GM12801 (cell line): ENCODE data around the gene TIAM1.

ENCODE experiments used
- TF ChIP-seq, protein P1 (sequence below): IDR thresholded peaks from one replicate; pipeline ENCODE4 v1.5.1; 2011; ENCODE audit warnings: control low read depth; ENCODE audit not compliant: insufficient read length; ENCODE audit errors: extremely low read depth

The TIAM1 gene

DNA sequence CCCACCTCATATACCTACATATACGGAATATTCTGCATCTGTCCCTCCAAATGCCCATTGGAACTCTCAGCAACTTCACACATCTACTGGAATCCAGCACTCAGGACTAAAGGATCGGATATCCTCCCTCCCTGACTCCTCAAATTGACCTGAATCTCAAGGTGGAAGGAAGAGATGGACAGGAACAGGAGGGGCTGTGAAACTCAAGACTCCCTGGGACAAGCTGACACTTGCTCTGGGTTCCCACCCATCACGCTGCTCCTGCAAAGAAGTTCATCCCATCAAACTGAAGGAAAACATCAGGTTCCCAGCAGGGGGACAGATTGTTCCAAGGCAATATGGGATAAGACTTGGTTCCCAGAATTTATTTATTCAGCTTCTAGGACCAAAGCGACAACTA is 30.3 kb upstream of the TIAM1 start:
- TF ChIP-seq, protein P1, sequence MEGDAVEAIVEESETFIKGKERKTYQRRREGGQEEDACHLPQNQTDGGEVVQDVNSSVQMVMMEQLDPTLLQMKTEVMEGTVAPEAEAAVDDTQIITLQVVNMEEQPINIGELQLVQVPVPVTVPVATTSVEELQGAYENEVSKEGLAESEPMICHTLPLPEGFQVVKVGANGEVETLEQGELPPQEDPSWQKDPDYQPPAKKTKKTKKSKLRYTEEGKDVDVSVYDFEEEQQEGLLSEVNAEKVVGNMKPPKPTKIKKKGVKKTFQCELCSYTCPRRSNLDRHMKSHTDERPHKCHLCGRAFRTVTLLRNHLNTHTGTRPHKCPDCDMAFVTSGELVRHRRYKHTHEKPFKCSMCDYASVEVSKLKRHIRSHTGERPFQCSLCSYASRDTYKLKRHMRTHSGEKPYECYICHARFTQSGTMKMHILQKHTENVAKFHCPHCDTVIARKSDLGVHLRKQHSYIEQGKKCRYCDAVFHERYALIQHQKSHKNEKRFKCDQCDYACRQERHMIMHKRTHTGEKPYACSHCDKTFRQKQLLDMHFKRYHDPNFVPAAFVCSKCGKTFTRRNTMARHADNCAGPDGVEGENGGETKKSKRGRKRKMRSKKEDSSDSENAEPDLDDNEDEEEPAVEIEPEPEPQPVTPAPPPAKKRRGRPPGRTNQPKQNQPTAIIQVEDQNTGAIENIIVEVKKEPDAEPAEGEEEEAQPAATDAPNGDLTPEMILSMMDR = no peak

DNA sequence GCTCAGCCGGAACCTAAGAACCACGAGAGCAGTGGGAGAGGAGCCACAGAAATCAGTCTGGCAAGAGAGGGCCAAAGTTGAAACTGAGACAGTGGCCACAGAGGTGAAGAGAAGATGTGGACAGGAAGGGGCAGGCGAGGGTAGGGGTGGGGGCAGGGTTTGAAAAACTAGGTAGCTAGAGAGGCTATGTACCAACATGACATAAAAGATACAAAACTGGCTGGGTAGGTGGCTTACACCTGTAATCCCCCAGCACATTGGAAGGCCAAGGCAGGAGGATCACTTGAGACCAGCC is 28.4 kb upstream of the TIAM1 start:
- TF ChIP-seq, protein P1 = no peak

DNA sequence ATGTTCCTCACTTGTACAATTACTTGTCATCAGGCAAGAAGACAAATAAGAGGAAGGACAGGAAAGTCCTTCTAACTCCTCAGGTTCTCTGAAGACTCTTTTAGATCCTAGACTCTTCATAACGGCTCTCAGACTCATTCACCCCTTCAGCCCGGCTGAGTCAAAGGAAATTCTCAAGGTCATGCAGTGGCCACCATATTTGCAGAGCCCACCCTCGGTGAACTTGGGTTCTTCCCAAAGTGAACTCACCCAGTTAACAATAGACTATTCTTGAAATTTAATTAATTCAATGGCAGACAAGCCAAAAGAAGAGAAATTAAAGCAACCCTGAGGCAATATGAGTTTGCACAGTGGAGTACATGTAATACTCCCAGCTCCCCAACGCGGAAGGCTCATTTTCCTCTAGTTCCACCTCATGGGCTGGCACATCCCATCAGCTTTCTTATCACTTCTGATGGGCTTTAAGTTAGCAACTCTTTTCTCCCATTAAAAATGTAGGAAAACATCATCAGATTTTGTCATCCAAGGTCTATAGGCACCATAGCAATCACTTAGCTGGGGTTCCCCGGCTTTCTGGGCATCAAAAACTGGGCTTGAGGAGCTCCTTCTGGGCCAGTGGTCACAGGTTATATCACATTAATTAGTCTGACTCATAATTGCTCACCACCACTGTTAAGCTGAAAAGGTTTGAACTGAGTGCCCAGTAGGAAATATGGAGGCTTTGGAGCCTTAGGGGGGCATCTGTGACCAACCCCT is 27.8 kb upstream of the TIAM1 start:
- TF ChIP-seq, protein P1 = no peak

DNA sequence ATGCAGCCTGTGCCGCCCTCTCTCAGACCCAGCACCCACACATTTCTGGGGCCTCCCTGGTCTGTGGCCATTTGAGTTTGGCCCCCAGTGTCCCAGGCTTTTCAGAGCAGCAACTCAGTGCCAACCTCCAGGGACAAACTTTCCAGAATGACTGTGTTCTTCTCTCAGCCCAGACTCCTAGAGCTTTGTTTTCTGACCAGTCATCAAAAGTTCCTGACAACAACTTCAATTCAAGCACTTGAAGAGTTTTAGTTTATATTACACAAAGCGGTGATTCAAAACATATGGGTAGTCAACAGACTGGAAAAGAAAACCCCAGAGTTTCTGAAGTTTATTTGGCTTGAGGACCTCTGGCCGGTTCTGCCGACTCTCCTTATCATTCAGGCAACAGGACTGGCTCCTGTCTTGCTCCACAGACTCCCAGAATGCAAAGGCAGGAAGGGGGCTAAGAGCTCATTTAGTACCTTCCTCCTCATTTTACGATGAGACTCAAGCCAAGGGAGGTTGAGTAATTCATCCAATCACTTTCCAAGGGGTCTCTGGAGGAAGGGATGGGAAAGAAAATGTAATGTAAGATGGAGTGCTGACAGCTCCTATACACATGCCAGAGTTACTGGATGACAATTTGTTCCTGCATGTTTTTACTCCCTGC is 27.0 kb upstream of the TIAM1 start:
- TF ChIP-seq, protein P1 = no peak

DNA sequence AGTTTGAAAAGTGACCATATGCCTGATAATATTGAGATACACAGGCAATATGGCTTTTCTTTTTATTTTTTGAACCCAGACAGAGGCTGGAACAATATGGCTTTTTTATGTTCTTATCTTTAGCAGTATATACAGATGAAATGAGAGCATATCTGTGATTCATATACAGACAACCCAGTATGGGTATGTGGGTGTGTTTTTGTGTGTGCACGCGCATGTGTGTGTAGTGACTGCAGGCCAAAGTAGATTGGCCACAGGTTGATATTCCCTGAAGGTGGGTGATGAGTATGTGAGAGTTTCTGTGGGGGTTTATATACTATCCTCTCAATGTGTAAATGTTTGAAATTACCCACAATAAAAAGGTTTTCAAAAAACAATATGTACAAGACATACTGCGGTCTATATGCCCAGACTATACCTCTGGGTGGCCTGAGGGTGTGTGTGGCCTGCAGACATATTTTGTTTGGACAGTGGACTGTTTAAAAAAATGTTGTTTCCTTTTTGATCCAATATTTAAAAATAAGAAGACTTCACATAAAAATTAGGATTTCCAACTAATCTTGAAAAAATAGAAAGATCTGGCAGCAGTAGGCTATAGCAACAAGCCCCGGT is 26.3 kb upstream of the TIAM1 start:
- TF ChIP-seq, protein P1 = no peak

DNA sequence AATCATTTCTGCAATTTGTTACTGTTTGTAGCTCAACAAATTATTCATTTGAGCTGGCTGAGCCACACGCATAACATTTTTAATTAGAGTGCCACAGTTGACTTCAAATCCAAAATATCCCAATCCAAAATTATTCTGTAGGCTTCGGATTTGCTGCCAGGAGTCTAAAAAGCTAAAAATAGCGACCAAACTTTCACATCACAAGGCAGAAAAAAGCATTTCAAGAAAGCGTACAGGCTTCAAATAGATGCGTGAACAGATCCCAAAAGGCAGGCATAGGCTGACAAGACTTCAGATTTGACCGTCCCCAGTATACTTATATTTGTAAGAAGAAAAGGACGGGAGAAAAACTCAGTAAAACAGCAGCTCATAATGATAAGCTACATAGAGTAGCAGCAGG is 24.3 kb upstream of the TIAM1 start:
- TF ChIP-seq, protein P1 = no peak

DNA sequence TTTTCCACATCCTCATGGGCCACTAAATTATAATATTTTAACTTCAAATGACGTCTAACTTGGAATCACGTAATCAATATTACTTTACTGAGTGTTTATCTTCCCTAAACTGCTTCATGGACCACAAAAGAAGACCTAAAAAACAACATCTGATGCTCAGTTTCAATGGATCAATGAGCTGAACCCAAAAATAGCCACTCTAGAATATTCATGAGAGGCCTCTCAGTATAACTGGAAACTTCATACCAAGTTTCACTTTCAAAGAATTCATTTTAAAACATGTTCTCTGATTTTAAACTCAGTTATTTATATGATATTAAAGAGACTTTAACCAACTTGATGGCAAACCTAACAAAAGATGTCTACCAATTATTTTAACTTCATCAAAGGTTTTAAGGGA is 23.7 kb upstream of the TIAM1 start:
- TF ChIP-seq, protein P1 = no peak
